ENCODE results near the gene KRT20.
"Not testable (repeated sequence)": the region's sequence is repeated elsewhere in the genome, so short reads cannot be mapped to it uniquely, and the experiment has no call there.

KRT20 gene

DNA sequence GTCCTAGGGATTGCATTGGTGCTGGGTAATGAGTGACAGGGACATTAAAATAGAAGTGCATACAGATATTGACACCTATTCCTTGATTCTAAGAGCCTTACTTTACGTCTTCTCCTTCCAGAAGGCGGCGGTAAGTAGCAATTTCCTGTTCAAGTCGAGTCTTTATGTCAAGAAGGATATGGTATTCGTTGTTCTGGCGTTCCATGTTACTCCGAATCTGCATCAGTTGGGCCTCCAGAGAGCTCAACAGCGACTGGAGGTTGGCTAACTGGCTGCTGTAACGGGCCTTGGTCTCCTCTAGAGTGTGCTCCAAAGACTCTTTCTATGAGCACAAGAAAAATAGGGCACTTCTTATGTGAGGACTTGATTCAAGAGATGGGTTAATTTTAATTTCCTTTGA lies 7.0 kb downstream of the KRT20 start:
- H3K27me3 Mint-ChIP-seq = peaks cover 9% of the 10 kb centered on the region
- no peak for DNase-seq
- CTCF ChIA-PET = no interaction called here
- H3K36me3 Mint-ChIP-seq = no peaks in the 10 kb centered on the region
- H3K4me3 Mint-ChIP-seq = no peak overlapping the region
- H3K27ac Mint-ChIP-seq = no peak overlapping the region
- no peaks in the 10 kb centered on the region for H3K4me1 Mint-ChIP-seq
- no peaks in the 10 kb centered on the region for H3K9me3 Mint-ChIP-seq

DNA sequence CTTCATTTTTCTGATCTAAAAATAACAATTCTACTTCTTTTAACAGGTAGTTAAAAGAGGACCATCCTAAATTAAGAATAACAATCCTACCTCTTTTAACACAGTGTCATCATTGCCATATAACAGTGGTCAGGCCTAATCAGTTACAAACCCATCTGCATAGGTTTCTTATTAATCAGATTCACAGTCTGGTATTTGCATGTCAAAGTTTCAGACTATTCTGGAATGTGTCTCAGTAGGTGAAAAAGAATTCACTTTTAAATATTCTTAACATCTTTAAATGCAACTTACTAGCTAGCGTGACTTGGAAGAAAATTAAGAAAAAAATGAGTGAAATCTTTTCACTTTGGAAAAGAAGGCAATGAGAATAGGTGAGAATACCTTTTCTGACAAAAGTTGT lies 11.2 kb downstream of the KRT20 start:
- CTCF ChIA-PET = no interaction called here
- no peak overlapping the region for H3K27ac Mint-ChIP-seq
- no peaks in the 10 kb centered on the region for H3K4me1 Mint-ChIP-seq
- no peak overlapping the region for H3K4me3 Mint-ChIP-seq
- H3K36me3 Mint-ChIP-seq = no peaks in the 10 kb centered on the region
- no peaks in the 10 kb centered on the region for H3K9me3 Mint-ChIP-seq
- no peak for DNase-seq
- H3K27me3 Mint-ChIP-seq = peaks cover 22% of the 10 kb centered on the region

- Mint-ChIP-seq H3K27me3 (peaks cover 22% of the 10 kb centered on the region), H3K4me1 (no peaks in the 10 kb centered on the region), H3K36me3 (no peaks in the 10 kb centered on the region), H3K4me3 (no peak overlapping the region), H3K27ac (no peak overlapping the region), H3K9me3 (no peaks in the 10 kb centered on the region)
- CTCF ChIA-PET = no interaction called here
- no peak for DNase-seq
Measured at GRCh38 chr17:40873255-40873654, 11.8 kb downstream of the KRT20 start.

DNA sequence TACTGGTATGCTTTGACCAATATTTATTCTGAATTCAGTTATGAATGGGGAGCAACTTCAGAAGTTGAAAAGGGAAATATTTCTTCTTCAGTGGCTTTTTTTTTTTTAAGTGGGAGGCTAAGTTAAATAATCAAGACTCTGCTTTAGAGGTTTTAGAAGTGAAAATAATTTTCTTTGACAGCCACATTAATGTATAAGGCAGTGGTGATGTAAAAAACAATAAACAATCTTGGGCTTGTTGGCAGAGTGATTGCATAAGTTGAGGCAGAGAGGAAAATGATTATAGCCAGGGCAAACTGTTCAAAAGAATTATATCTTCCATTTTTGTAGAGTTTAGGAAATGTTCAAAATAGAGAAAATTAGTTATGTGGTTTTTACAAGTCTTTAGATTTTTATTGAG lies 12.6 kb downstream of the KRT20 start:
- Mint-ChIP-seq H3K4me3 (no peak overlapping the region), H3K36me3 (no peaks in the 10 kb centered on the region), H3K27me3 (peaks cover 22% of the 10 kb centered on the region), H3K27ac (no peak overlapping the region), H3K4me1 (no peaks in the 10 kb centered on the region), H3K9me3 (no peaks in the 10 kb centered on the region)
- CTCF ChIA-PET = no interaction called here
- no peak for DNase-seq

GRCh38 chr17:40871316-40871715 lies 13.7 kb downstream of the KRT20 start:
- H3K4me1 Mint-ChIP-seq = no peaks in the 10 kb centered on the region
- H3K27me3 Mint-ChIP-seq = peaks cover 30% of the 10 kb centered on the region
- DNase-seq = no peak
- H3K4me3 Mint-ChIP-seq = no peak overlapping the region
- H3K27ac Mint-ChIP-seq = no peak overlapping the region
- no peaks in the 10 kb centered on the region for H3K9me3 Mint-ChIP-seq
- no peaks in the 10 kb centered on the region for H3K36me3 Mint-ChIP-seq
- CTCF ChIA-PET = no interaction called here

DNA sequence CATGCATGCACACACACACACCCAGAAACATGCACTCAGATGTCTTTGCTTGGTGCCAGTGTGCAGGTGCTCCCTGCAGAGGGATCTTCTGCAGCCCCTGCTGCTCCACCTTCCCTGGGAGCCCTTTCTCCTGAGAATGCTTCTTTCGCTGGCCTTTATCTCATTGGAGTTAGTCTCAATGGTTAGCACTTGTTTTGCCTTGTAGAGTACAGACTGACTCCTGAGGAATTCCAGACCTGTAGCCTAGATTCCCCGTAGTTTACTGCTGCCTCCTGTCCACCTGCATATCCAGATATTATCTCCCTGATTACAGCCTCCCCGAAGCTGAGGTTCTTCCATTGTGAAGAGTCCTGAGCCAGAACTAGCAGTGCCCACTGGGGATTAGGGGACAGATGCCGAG lies 14.9 kb downstream of the KRT20 start:
- H3K36me3 Mint-ChIP-seq = no peaks in the 10 kb centered on the region
- no peak overlapping the region for H3K27ac Mint-ChIP-seq
- H3K27me3 Mint-ChIP-seq = peaks cover 28% of the 10 kb centered on the region
- no peaks in the 10 kb centered on the region for H3K9me3 Mint-ChIP-seq
- H3K4me1 Mint-ChIP-seq = no peaks in the 10 kb centered on the region
- no peak overlapping the region for H3K4me3 Mint-ChIP-seq
- CTCF ChIA-PET = no interaction called here
- DNase-seq = no peak

- Mint-ChIP-seq H3K4me1 (no peaks in the 10 kb centered on the region), H3K9me3 (no peaks in the 10 kb centered on the region), H3K27ac (no peak within 1 kb of the TSS), H3K27me3 (peaks cover 35% of the 10 kb centered on the region), H3K36me3 (no peaks in the 10 kb centered on the region), H3K4me3 (no peak within 1 kb of the TSS)
- DNase-seq = no peak
- CTCF ChIA-PET = interaction anchor here (0.7 kb wide), 1 partner anchor 73 kb away, joined by 3 read pairs; no protein-coding TSS in a partner anchor
Measured at GRCh38 chr17:40866838-40867237, 18.2 kb downstream of the KRT20 start, which contains the start of gene KRT12. KRT12 (minus strand) TSS chr17:40867223; CDS start chr17:40867186, 37 bp downstream.

DNA sequence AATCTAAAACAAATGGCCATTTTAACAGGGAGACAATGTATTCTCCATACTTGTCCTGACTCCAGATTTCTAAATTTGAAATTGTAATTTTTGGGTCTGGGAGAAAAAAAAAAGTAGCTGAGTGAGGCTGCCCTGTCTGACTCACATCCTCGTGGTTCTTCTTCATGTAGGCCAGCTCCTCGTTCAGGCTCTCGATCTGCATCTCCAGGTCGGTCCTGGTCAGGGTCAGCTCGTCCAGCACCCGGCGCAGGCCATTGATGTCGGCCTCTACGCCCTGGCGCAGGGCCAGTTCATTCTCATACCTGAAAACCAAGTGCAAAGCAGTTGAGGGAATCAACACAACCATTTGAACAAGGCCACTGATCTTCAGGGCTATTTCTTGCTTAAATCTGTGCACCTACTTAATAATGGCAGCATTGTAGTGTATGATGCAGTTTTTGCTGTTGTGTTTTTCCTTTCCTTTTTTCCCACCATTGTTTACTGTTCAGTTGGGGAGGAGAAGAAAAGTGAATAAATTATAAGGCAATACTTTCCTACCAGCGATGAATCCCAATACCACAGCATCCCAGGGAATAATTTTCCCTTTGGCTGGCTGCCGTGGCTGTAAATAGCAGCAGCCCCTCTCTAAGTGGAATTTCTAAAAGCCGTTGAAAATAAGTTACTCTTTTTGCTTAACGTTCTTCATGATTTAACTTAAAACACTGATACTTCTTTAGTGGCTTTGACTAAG lies 20.2 kb downstream of the KRT20 start:
- Mint-ChIP-seq H3K4me1 (no peaks in the 10 kb centered on the region), H3K27ac (no peak overlapping the region), H3K9me3 (no peaks in the 10 kb centered on the region), H3K36me3 (no peaks in the 10 kb centered on the region), H3K27me3 (peaks cover 27% of the 10 kb centered on the region), H3K4me3 (no peak overlapping the region)
- CTCF ChIA-PET = no interaction called here
- no peak for DNase-seq

DNA sequence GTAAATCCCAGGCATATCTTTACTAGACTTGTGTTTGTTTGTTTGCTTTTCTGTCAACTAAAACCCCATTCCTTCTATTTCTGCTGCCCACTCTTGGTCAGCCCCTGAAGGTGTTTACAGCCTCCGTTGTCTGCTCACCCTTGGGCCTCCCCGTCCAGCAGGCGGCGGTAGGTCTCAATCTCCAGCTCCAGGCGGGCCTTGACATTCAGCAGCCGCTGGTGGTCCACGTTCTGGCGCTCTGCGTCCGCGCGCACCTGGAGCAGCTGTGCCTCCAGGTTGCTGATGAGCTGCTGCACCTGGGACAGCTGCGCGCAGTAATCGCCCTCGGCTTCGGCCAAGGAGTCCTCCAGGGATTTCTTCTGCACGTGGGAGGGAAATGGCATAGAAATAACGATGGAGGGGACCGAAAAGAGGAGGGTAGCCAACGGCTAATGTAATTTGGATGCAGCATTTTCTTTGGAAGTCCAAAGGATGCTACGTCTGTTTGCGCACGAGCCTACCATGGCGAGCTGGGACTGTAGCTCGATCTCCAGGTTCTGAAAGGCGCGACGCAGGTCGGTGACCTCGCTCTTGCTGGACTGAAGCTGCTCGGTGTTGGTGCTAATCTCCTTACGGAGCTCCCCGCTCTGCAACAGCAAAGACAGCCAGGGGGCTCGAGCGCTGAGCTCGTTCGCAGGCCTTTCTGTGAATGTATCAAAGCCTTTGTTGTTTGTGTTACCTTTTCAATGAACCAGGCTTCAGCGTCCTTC lies 21.9 kb downstream of the KRT20 start:
- Mint-ChIP-seq H3K4me3 (no peak overlapping the region), H3K27me3 (peaks cover 28% of the 10 kb centered on the region), H3K9me3 (no peaks in the 10 kb centered on the region), H3K36me3 (no peaks in the 10 kb centered on the region), H3K4me1 (no peaks in the 10 kb centered on the region), H3K27ac (no peak overlapping the region)
- DNase-seq = peak; percentile 26
- CTCF ChIA-PET = interaction anchor here (0.6 kb wide), 1 partner anchor 37 kb away, joined by 3 read pairs; no protein-coding TSS in a partner anchor

- Mint-ChIP-seq H3K27me3 (peaks cover 19% of the 10 kb centered on the region), H3K4me1 (peaks cover 2% of the 10 kb centered on the region), H3K4me3 (no peak overlapping the region), H3K27ac (peak overlapping the region; percentile 33), H3K9me3 (no peaks in the 10 kb centered on the region), H3K36me3 (no peaks in the 10 kb centered on the region)
- CTCF ChIA-PET = interaction anchor here (1.1 to 4.0 kb wide), 3 partner anchors 12 to 689 kb away, joined by 3 to 29 read pairs (median 3); no protein-coding TSS in a partner anchor
- no peak for DNase-seq
Measured at GRCh38 chr17:40859536-40859935, 25.5 kb downstream of the KRT20 start.

DNA sequence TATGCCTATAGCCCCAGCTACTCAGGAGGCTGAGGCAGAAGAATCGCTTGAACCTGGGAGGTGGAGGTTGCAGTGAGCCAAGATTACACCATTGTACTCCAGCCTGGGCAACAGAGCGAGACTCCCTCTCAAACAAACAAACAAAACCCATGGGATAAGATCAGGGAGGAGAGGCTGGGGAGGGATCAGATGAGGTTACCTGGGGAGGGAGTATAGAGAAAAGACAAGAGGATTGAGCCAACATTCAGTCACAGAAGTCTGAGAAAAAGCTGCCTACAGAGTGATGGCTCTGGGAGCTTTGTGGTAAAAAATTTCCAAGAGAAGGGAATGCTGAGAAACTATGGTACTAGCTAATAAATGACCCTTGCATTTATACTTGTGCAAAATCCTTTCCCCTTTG lies 26.4 kb downstream of the KRT20 start:
- not testable (repeated sequence) for H3K27ac Mint-ChIP-seq, DNase-seq, H3K4me1 Mint-ChIP-seq, H3K9me3 Mint-ChIP-seq, H3K36me3 Mint-ChIP-seq, H3K4me3 Mint-ChIP-seq
- CTCF ChIA-PET = interaction anchor here (0.6 to 4.0 kb wide), 4 partner anchors 11 to 790 kb away, joined by 3 to 29 read pairs (median 5); no protein-coding TSS in a partner anchor
- H3K27me3 Mint-ChIP-seq = peaks cover 14% of the 10 kb centered on the region

- no peak for DNase-seq
- Mint-ChIP-seq H3K9me3 (no peaks in the 10 kb centered on the region), H3K27me3 (peaks cover 6% of the 10 kb centered on the region), H3K4me1 (peaks cover 2% of the 10 kb centered on the region), H3K4me3 (no peak overlapping the region), H3K27ac (no peak overlapping the region), H3K36me3 (no peaks in the 10 kb centered on the region)
- CTCF ChIA-PET = interaction anchor here (1.4 to 4.0 kb wide), 5 partner anchors 10 to 791 kb away, joined by 3 to 29 read pairs (median 6); no protein-coding TSS in a partner anchor
Measured at GRCh38 chr17:40857535-40857934, 27.5 kb downstream of the KRT20 start.

DNA sequence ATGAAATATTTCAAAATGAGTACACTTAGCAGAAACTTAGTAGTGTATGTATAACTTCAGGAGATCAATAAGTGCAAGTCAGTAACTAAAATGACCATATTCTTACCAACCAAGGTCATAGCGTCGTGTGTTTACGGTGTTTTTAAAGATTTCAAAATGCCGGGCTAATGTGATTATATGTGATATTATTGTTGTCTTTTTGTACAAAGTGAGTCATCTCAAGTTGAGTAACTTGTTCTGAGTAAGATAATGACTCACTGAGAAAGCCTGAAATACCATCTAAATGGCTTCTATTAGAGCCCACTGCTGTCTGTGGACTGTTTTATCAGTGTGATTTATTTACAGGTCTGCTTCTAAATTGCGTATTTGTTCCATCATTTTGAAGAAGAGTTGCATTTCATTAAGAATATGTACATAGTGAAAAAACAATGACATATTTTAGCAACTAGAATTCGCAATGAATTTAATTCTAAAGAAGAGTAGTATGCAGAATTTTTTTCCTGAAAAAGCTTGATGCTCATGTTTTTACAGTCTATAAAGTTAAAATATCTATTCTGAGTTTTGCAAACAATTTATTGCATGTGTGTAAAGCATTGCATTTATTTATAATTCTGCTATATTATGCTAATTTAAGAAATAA lies 30.7 kb downstream of the KRT20 start:
- CTCF ChIA-PET = interaction anchor here (0.6 to 1.5 kb wide), 2 partner anchors 220 to 492 kb away, joined by 3 to 4 read pairs; no protein-coding TSS in a partner anchor
- H3K27ac Mint-ChIP-seq = no peak overlapping the region
- H3K36me3 Mint-ChIP-seq = no peaks in the 10 kb centered on the region

DNA sequence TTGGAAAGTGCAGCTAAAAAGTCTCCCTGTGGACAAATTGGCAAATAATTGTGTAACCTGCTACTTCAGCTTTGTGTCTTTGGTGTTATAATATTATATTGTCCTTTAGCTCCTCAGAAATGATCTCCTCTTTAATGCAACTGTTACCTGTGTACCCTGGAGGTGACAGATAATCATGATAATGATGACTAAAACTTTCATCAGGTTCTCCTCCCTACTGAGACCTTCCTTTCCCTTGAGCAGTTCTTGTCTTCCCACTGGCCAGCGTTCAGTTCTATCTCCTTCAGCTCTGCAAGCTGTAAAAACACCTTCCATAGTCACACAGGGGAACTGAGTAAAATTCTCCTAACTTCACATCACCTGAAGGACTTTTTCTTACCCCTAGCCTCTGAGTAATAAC lies 32.7 kb downstream of the KRT20 start:
- CTCF ChIA-PET = interaction anchor here (1.1 to 1.2 kb wide), 2 partner anchors 16 to 796 kb away, joined by 3 read pairs; no protein-coding TSS in a partner anchor
- DNase-seq = no peak

More for the DNA sequence above, 30.7 kb downstream of the KRT20 start:
- H3K4me3 Mint-ChIP-seq = no peak overlapping the region
- H3K9me3 Mint-ChIP-seq = no peaks in the 10 kb centered on the region
- H3K4me1 Mint-ChIP-seq = peaks cover 2% of the 10 kb centered on the region
- no peak for DNase-seq
- H3K27me3 Mint-ChIP-seq = peaks cover 4% of the 10 kb centered on the region

More for the DNA sequence above, 32.7 kb downstream of the KRT20 start:
- Mint-ChIP-seq H3K4me3 (no peak overlapping the region), H3K36me3 (no peaks in the 10 kb centered on the region), H3K4me1 (peaks cover 2% of the 10 kb centered on the region), H3K9me3 (no peaks in the 10 kb centered on the region), H3K27ac (no peak overlapping the region), H3K27me3 (peaks cover 4% of the 10 kb centered on the region)
